ENCODE results near the gene DNAJC16.
A peak's percentile ranks its signal among the peaks of the same experiment; 100 is the strongest.
"Not testable (repeated sequence)": the region's sequence is repeated elsewhere in the genome, so short reads cannot be mapped to it uniquely, and the experiment has no call there.

Gene DNAJC16

GRCh38 chr1:15526490-15527339, at the start of gene DNAJC16:
TSS of gene DNAJC16 (plus strand) at chr1:15526848. CDS start at chr1:15529106, 2,258 bp downstream.
- no peak for TF ChIP-seq ZNF274 (IDR thresholded peaks at IDR 0.05; ENCODE audit: low read depth, low read length)
- H3K4me3 ChIP-seq (ENCODE audit: low read length): peak within 1 kb of the TSS; percentile 78

- H3K4me3 ChIP-seq (ENCODE audit: low read length): no peak overlapping the region
- no peak for TF ChIP-seq ZNF274 (IDR thresholded peaks at IDR 0.05; ENCODE audit: low read depth, low read length)
Measured at GRCh38 chr1:15476927-15477326, 49.7 kb upstream of the DNAJC16 start.

GRCh38 chr1:15477646-15478212, 48.9 kb upstream of the DNAJC16 start:
- no peak for TF ChIP-seq ZNF274 (IDR thresholded peaks at IDR 0.05; ENCODE audit: low read depth, low read length)

GRCh38 chr1:15479654-15480347, 46.8 kb upstream of the DNAJC16 start:
- no peak overlapping the region for H3K4me3 ChIP-seq (ENCODE audit: low read length)
- no peak for TF ChIP-seq ZNF274 (IDR thresholded peaks at IDR 0.05; ENCODE audit: low read depth, low read length)

More at GRCh38 chr1:15477646-15478212, 48.9 kb upstream of the DNAJC16 start:
- H3K4me3 ChIP-seq (ENCODE audit: low read length): no peak overlapping the region

- not testable (repeated sequence) for H3K4me3 ChIP-seq (ENCODE audit: low read length)
Measured at GRCh38 chr1:15482455-15482854, 44.2 kb upstream of the DNAJC16 start.

GRCh38 chr1:15482983-15483543, 43.6 kb upstream of the DNAJC16 start:
- not testable (repeated sequence) for H3K4me3 ChIP-seq (ENCODE audit: low read length)

- H3K4me3 ChIP-seq (ENCODE audit: low read length): no peak overlapping the region
- TF ChIP-seq ZNF274 (IDR thresholded peaks at IDR 0.05; ENCODE audit: low read depth, low read length): no peak
Measured at GRCh38 chr1:15483971-15484370, 42.7 kb upstream of the DNAJC16 start.

GRCh38 chr1:15484443-15484842, 42.2 kb upstream of the DNAJC16 start:
- H3K4me3 ChIP-seq (ENCODE audit: low read length): not testable (repeated sequence)

- no peak for TF ChIP-seq ZNF274 (IDR thresholded peaks at IDR 0.05; ENCODE audit: low read depth, low read length)
- no peak overlapping the region for H3K4me3 ChIP-seq (ENCODE audit: low read length)
Measured at GRCh38 chr1:15485636-15486035, 41.0 kb upstream of the DNAJC16 start.

GRCh38 chr1:15486844-15487610, 39.6 kb upstream of the DNAJC16 start:
- H3K4me3 ChIP-seq (ENCODE audit: low read length): not testable (repeated sequence)

GRCh38 chr1:15488371-15488770, 38.3 kb upstream of the DNAJC16 start:
- no peak for TF ChIP-seq ZNF274 (IDR thresholded peaks at IDR 0.05; ENCODE audit: low read depth, low read length)
- H3K4me3 ChIP-seq (ENCODE audit: low read length): no peak overlapping the region

GRCh38 chr1:15489052-15489736, 37.5 kb upstream of the DNAJC16 start:
- no peak overlapping the region for H3K4me3 ChIP-seq (ENCODE audit: low read length)
- no peak for TF ChIP-seq ZNF274 (IDR thresholded peaks at IDR 0.05; ENCODE audit: low read depth, low read length)

- not testable (repeated sequence) for H3K4me3 ChIP-seq (ENCODE audit: low read length)
Measured at GRCh38 chr1:15491010-15491409, 35.6 kb upstream of the DNAJC16 start.

- H3K4me3 ChIP-seq (ENCODE audit: low read length): no peak overlapping the region
- TF ChIP-seq ZNF274 (IDR thresholded peaks at IDR 0.05; ENCODE audit: low read depth, low read length): no peak
Measured at GRCh38 chr1:15492596-15492995, 34.1 kb upstream of the DNAJC16 start.

All from GM08714 (cell line).